Naive B cell (primary cell): Measurements from ENCODE around the gene KCNK17. TPM values are rescaled to one million over a fixed set of nuclear protein-coding genes. Genes with fewer than 3 reads are reported as not detected.

Experiments used
- ATAC-seq, 2 donors: fragments of 150-1000 bp; cut with Tn5 transposase; 2 replicates each; pipeline ENCODE4 v1.10.0; 2021; ENCODE audit warnings: low read depth in 2 of 2, mild to moderate bottlenecking in 2 of 2, moderate library complexity in 2 of 2
- DNase-seq: peaks from one replicate; pipeline ENCODE4 v3.0.0; 2022
- H3K27ac Mint-ChIP-seq, 6 donors: one replicate each; pipeline ENCODE4 v1.8.0; 2020 to 2022; ENCODE audit warnings: mild to moderate bottlenecking in 6 of 6, mixed read lengths in 6 of 6, moderate library complexity in 5 of 6, inconsistent platforms in 2 of 6
- H3K27me3 Mint-ChIP-seq, 3 donors: one replicate each; pipeline ENCODE4 v1.8.0; 2021 to 2022; ENCODE audit warnings: mixed read lengths in 3 of 3, mild to moderate bottlenecking in 1 of 3
- H3K36me3 Mint-ChIP-seq, 2 donors: one replicate each; pipeline ENCODE4 v1.8.0; 2020 to 2022; ENCODE audit warnings: mixed read lengths in 2 of 2, inconsistent platforms in 1 of 2, mild to moderate bottlenecking in 1 of 2
- H3K4me1 Mint-ChIP-seq, 3 donors: one replicate each; pipeline ENCODE4 v1.8.0; 2020 to 2022; ENCODE audit warnings: mixed read lengths in 3 of 3, inconsistent platforms in 1 of 3, mild to moderate bottlenecking in 1 of 3, moderate library complexity in 1 of 3
- H3K4me3 Mint-ChIP-seq, 8 donors: one replicate each; pipeline ENCODE4 v1.8.0; 2020 to 2022; ENCODE audit warnings: mild to moderate bottlenecking in 8 of 8, mixed read lengths in 8 of 8, moderate library complexity in 8 of 8, inconsistent platforms in 2 of 8
- H3K9me3 Mint-ChIP-seq, 7 donors: one replicate each; pipeline ENCODE4 v1.8.0; 2020 to 2022; ENCODE audit warnings: mixed read lengths in 7 of 7, mild to moderate bottlenecking in 5 of 7, inconsistent platforms in 2 of 7, moderate library complexity in 1 of 7
- polyA plus RNA-seq, 6 donors: library from polyadenylated mRNA; unstranded; fragments of 300-500 nt; fragmentation: Illumina TruSeq; gene quantifications; one replicate each; pipeline ENCODE4 v1.2.3, GENCODE V29; 2021; ENCODE audit warnings: low read depth in 6 of 6

KCNK17 gene
- polyA plus RNA-seq, 6 donors from 2014 or later = not detected

DNA sequence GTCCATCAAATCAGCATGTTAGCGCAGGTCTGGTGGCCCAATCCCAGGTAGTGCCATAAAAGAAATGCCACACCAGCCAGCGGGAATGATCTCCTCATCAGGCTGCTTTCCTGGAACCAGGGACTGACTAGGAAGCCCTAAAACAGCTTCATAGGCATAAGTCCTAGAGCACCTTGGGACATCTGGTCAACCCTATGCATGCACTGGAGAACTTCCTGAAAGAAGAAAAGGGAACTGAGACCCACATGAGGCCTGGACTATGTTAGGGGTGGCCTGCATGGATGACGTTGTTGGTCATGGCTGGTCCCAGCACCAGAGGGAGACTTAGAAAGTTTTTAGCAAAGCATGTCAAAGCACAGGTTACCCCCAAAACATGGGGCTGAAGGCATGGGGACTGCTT, 15.8 kb upstream of the KCNK17 start:
- Mint-ChIP-seq H3K27ac (peak overlapping the region in 4 of 6 donors; percentile 7 to 92 (median 46)), H3K9me3 (peaks cover 0 to 3% (median 0%) of the 10 kb centered on the region in 7 donors), H3K27me3 (peaks cover 9 to 38% (median 24%) of the 10 kb centered on the region in 3 donors), H3K4me3 (peak overlapping the region in 3 of 8 donors; percentile 24 to 57 (median 26)), H3K4me1 (peaks cover 14 to 25% (median 20%) of the 10 kb centered on the region in 3 donors), H3K36me3 (peaks cover 0 to 5% of the 10 kb centered on the region in 2 donors)
- ATAC-seq (peak; percentile 69 to 92), DNase-seq (peak; percentile 30)

DNA sequence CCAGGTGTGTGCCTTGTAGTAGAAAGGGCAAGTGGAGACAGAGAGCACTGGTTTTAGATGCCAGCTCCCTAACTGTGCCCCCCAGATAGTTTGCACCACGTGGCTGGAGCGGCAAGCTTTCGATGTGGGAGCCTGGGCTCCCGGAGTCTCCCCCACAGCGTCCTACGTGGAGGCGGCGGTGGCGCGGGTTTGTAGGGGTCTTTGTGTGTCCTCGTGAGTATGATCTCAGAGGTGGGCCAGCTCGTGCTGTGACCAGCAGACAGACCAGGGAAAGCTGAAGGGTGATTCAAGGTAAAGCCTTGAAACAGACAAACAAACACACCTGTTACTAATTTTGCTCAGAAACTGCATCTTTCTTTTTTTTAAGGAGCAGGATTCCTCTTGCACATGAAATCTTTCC, 13.8 kb upstream of the KCNK17 start:
- Mint-ChIP-seq H3K27me3 (peaks cover 14 to 37% (median 23%) of the 10 kb centered on the region in 3 donors), H3K27ac (no peak overlapping the region), H3K36me3 (peaks cover 0 to 6% of the 10 kb centered on the region in 2 donors), H3K4me3 (no peak overlapping the region), H3K4me1 (peaks cover 14 to 20% (median 20%) of the 10 kb centered on the region in 3 donors), H3K9me3 (peaks cover 0 to 3% (median 0%) of the 10 kb centered on the region in 7 donors)
- no peak for ATAC-seq
- no peak for DNase-seq

DNA sequence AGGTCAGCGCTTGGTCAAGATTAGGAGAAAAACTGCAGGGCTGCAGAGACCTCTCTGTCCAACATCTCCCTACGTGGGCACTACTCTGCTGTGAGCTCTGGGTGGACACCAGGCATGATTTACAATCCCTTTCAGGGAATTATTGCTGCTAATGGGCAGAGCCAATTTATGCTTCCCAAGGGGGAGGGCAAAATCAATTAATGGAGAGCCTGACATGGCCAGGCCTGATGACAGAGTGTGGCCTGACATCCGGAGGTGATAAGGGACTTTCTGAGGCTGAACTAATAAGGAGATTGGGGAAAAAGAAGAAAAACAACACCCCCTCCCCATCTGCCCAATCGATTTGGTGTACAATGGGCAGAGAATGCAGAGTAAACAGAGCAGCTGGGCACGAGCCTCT, 13.3 kb upstream of the KCNK17 start:
- Mint-ChIP-seq H3K9me3 (peaks cover 0 to 3% (median 0%) of the 10 kb centered on the region in 7 donors), H3K4me3 (no peak overlapping the region), H3K36me3 (peaks cover 0 to 6% of the 10 kb centered on the region in 2 donors), H3K4me1 (peaks cover 14 to 20% (median 20%) of the 10 kb centered on the region in 3 donors), H3K27me3 (peaks cover 9 to 32% (median 18%) of the 10 kb centered on the region in 3 donors), H3K27ac (peak overlapping the region in 1 of 6 donors; percentile 28)
- DNase-seq (no peak), ATAC-seq (no peak)

DNA sequence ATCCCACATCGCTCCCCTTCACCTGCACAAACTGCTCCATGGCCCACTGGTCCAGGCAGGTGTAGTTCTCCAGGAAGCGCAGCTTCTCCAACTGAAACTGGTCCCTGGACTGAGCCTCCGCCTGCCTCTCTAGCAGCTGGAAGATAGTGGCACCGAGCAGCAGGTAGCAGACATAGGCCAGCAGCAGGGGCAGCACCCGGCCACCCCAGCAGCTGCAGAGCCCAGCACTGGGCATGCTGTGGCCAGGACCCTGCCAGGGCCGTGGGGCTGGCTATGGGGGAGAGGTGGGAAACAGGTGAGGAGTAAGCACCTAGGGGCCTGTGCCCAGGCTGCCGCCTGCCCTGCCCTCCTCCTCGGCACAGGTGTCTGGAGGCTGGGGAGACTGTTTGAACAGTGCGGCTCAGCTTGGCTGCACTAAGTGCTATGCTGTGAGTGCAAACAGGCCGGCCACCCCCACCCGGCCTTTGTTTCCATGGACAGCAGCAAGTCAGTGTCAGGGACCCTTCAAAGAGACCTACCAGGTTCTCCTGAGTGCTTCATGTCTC, 8.2 kb upstream of the KCNK17 start, which contains the start of gene KCNK16:
Gene KCNK16, minus strand, starts transcription at position 397 of the 545 bp plus-strand sequence. Its CDS starts 162 bp downstream, at position 235.
- peaks cover 0 to 6% of the 10 kb centered on the region in 2 donors for H3K36me3 Mint-ChIP-seq
- H3K27ac Mint-ChIP-seq = peak within 1 kb of the TSS in 2 of 6 donors; percentile 32 to 53
- peaks cover 10 to 33% (median 18%) of the 10 kb centered on the region in 3 donors for H3K27me3 Mint-ChIP-seq
- peaks cover 0 to 2% (median 0%) of the 10 kb centered on the region in 7 donors for H3K9me3 Mint-ChIP-seq
- H3K4me3 Mint-ChIP-seq = no peak within 1 kb of the TSS
- no peak for DNase-seq
- H3K4me1 Mint-ChIP-seq = peaks cover 16 to 33% (median 27%) of the 10 kb centered on the region in 3 donors
- no peak for ATAC-seq

DNA sequence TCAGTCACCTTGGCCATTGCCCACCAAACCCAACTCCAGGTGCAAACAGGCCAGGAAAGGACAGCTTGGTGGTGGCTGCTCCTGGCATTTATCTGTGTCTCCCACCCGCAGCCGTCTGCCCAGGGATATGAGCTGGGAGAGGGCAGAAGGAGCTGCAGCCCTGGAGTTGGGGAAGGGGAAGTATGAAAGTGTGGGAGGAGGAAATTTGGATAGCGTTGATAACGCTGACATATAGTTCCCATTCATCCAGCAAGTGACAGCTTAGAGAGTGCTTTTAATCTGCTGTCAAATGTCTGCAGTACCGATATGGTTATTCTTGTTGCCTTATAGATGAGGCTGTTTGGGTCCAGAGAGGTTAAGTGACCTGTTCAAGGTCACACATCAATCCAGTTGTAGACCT, 7.5 kb upstream of the KCNK17 start:
- Mint-ChIP-seq H3K27me3 (peaks cover 15 to 32% (median 16%) of the 10 kb centered on the region in 3 donors), H3K4me1 (peaks cover 16 to 33% (median 27%) of the 10 kb centered on the region in 3 donors), H3K9me3 (peaks cover 0 to 2% (median 0%) of the 10 kb centered on the region in 7 donors), H3K4me3 (no peak overlapping the region), H3K36me3 (peaks cover 0 to 6% of the 10 kb centered on the region in 2 donors), H3K27ac (peak overlapping the region in 1 of 6 donors; percentile 32)
- DNase-seq (no peak), ATAC-seq (no peak)

DNA sequence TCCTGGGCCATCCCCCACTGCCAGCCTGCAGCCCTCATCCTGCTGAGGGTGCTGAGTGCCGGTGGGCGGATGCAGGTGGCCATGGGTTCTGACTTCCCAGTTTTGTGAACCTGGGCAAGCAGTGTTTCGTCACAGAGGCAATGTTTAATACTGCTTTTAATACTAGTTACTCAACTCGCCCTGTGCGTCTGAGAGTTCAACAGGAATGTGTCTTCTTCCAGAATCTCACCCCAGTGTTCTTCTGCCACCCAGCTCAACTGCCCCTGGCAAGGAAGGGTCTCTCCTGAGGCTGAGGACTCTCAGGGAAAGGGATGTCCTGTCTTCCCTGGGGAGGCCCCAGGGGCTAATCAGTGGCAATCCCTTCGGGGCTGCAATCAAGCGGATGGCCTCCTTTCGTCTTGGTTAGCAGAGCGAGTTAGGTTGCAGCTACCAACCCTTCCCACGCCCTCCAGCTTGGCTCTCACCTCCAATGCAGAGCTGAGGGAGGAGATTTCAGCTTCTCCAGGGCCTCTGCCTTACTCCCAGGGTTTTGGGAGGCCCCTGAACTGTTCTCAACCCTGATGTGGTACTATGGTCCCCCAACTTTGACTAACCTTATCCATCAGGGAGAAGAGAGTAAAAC, 6.3 kb upstream of the KCNK17 start:
- Mint-ChIP-seq H3K27me3 (peaks cover 16 to 32% (median 23%) of the 10 kb centered on the region in 3 donors), H3K27ac (peak overlapping the region in 1 of 6 donors; percentile 57), H3K9me3 (peaks cover 0 to 2% (median 0%) of the 10 kb centered on the region in 7 donors), H3K36me3 (peaks cover 0 to 5% of the 10 kb centered on the region in 2 donors), H3K4me3 (peak overlapping the region in 2 of 8 donors; percentile 13 to 55), H3K4me1 (peaks cover 16 to 33% (median 27%) of the 10 kb centered on the region in 3 donors)
- DNase-seq (no peak), ATAC-seq (peak in 1 of 2 donors; percentile 48)

DNA sequence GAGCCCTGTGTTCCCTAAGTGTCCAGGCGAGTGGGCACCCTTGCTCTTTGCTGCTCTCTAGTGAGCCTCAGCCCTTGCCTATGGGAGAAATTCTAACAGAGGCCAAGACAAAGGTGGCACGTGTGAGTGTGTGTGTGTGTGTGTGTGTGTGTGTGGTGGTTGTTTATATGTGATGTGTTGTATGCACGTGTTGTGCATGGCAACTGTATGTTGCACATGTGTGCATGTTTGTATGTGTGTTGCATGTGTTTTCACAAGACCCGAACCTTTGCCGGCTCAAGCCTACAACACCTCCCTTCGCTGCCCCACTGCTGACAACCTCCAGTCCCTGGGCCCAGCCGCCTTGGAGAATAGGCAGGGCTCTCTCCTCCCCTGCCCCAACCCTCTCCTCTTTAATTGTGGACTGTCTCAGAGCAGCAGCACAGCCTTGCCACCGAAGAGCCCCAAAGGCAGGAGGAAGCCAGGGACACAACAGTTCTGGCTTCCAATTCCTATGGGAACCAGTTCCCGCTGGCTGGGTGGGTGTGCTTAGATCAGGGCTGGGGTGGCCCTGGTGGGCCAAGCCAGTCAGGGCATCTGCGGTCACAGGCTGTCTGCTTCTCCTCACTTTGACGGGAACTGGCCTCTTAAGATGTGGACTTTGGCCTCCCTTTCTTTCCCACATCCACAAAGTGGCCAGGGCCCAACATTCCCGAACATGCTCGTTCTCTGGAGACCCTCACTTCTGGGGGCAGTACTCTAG, 5.6 kb upstream of the KCNK17 start:
- Mint-ChIP-seq H3K27ac (peak overlapping the region in 1 of 6 donors; percentile 4), H3K36me3 (no peaks in the 10 kb centered on the region), H3K4me3 (peak overlapping the region in 1 of 8 donors; percentile 61), H3K9me3 (peaks cover 0 to 2% (median 0%) of the 10 kb centered on the region in 7 donors), H3K27me3 (peaks cover 16 to 33% (median 24%) of the 10 kb centered on the region in 3 donors), H3K4me1 (peaks cover 16 to 35% (median 27%) of the 10 kb centered on the region in 3 donors)
- DNase-seq = no peak
- ATAC-seq = no peak

DNA sequence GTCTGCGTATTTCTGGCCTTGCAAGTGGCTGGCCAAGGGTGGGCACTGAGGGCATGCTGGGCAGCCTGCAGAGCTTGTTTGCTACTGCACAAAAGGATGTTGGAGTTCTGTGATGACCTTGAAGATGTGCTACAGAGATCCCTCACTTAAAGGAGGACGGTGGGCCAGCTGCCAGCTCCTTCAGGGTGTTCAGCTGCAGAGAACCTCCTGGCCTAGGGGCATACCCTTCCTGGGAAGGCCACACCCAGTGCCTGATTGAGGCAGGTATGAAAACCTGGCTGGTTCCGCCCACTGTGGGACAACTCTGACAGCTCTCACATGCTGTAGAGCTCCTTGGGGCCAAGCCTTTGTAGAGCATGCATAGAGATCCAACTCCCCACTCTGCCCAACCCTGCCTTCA, 3.0 kb upstream of the KCNK17 start:
- no peak for ATAC-seq
- no peaks in the 10 kb centered on the region for H3K9me3 Mint-ChIP-seq

DNA sequence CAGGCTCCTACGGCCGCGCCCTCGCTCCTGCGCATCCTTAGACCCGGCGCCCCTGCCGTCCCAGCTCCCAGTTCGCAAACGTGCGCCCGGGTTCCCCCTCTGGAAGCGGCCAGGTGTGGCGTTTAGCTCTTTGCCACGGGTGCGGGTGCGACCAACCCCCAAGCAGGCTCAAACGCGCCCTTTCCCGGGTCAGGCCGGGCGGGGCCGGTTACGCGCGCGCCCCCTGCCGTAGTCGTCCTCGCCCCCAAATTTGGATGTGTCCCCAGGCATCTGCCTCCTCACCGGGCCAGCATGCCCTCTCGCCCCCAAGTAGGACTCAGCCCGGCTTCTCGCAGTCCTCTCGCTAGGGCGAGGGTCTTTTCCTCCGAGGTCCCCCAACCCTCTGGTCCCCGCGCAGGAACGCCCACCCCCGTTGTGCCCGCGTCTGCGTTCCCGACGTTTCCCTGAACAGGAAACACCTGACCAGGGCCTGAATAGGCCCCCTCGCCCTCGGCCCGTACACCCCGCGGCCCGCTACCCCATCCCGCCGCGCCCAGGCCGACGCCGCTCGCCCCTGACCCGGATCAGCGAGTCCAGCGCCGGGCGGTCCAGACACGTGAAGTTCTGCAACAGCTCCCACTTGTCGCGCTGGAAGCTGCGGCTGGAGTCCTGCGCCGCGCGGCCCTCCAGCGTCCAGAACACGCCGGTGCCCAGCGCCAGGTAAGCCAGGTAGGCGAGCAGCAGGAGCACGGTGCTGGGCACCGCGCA, 520 bp downstream of the KCNK17 start:
- Mint-ChIP-seq H3K4me1 (peaks cover 8 to 35% (median 18%) of the 10 kb centered on the region in 3 donors), H3K4me3 (peak overlapping the region in 7 of 8 donors; percentile 47 to 82 (median 71)), H3K9me3 (no peaks in the 10 kb centered on the region), H3K36me3 (no peaks in the 10 kb centered on the region), H3K27me3 (peaks cover 28 to 66% (median 49%) of the 10 kb centered on the region in 3 donors), H3K27ac (peak overlapping the region in 1 of 6 donors; percentile 53)
- ATAC-seq = peak in 1 of 2 donors; percentile 27
- DNase-seq = no peak

More for the DNA sequence above, 3.0 kb upstream of the KCNK17 start:
- Mint-ChIP-seq H3K36me3 (no peaks in the 10 kb centered on the region), H3K27ac (no peak overlapping the region), H3K4me1 (peaks cover 20 to 47% (median 39%) of the 10 kb centered on the region in 3 donors), H3K4me3 (no peak overlapping the region), H3K27me3 (peaks cover 11 to 48% (median 35%) of the 10 kb centered on the region in 3 donors)
- no peak for DNase-seq

DNA sequence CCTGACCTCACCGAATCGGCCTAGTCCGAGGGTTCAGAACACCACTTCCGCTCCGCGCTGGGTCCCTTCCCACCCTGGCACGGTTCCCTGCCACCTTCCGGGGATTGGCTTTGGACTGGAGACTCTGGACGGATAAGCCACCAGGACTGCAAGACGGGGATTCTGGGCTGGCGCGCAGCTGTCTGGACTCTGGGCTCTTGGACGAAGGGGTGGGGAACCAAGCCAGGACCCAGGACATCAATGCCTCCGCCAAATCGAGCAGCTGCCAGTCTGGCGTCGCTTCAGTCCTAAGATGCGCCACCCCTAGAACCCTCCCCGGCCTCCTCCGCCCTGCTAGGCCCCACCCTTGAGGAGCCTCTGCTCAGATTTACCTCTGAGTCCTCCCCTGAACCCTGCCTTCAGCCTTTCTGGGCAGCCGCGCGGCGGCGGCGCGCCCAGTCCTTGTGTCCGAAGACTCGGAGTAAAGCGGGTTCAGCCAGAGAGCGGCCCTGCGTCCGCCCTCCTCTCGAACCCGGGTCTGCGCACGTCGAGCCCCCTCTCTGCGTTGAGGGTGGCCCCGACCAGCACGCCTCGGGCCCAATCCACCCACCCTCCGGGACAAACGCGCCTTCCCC, 1.2 kb downstream of the KCNK17 start:
- H3K9me3 Mint-ChIP-seq = no peaks in the 10 kb centered on the region
- no peak for ATAC-seq
- peaks cover 8 to 30% (median 18%) of the 10 kb centered on the region in 3 donors for H3K4me1 Mint-ChIP-seq
- peaks cover 26 to 66% (median 49%) of the 10 kb centered on the region in 3 donors for H3K27me3 Mint-ChIP-seq
- peak overlapping the region in 6 of 8 donors; percentile 47 to 82 (median 68) for H3K4me3 Mint-ChIP-seq
- H3K27ac Mint-ChIP-seq = no peak overlapping the region
- no peaks in the 10 kb centered on the region for H3K36me3 Mint-ChIP-seq
- DNase-seq = no peak

DNA sequence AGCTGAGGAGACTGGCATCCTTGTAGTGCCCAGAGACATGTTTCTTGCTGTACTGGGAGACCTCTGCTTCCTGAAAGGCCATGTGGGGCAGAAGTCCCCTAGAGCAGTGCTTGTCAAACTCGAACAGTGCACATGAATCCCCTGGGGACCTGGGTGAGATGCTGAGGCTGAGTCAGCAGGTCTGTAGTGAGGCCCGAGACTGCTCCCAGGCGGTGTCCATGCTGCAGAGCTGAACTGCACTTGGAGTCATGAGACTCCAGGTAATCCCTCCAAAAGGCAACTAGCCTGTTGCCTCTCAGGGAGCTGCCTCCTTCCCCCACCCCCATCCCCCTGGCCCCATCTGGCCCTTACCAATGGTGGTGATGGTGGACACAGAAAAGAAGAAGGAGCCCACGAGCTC, 3.7 kb downstream of the KCNK17 start:
- ATAC-seq = no peak
- peaks cover 8 to 29% (median 18%) of the 10 kb centered on the region in 3 donors for H3K4me1 Mint-ChIP-seq

DNA sequence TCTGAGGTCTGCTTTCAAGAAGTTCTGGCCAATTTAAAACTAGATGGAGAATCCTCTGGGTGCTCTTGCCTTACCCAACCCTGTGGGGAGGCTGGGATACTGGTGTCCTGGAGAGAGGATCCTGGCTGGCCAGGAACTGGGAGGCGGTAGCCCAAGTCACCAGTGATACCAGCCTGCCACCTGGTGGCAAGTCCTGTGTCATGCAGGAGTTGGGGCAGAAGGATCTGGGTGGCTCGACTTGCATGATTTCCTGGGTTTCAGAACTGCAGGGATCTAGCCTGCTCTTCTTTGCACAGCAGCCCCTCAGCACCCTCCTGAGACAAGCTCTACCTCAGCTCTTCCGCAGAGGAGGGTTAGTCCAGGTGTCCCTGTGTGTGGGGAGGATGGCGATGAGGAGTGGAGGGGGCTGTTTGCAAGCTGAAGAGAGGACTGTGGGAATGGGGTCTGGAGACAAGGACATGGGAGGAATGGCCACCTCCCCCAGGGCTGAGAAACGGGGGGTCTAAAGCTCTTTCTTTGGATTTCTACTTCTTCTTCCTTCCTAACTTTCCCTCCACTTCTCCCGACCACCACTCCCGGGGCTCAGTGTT, 4.2 kb downstream of the KCNK17 start:
- Mint-ChIP-seq H3K36me3 (peaks cover 0 to 5% of the 10 kb centered on the region in 2 donors), H3K27ac (peak overlapping the region in 2 of 6 donors; percentile 31 to 65), H3K9me3 (peaks cover 0 to 5% (median 2%) of the 10 kb centered on the region in 7 donors), H3K4me3 (no peak overlapping the region), H3K27me3 (peaks cover 26 to 64% (median 33%) of the 10 kb centered on the region in 3 donors), H3K4me1 (peaks cover 8 to 29% (median 18%) of the 10 kb centered on the region in 3 donors)
- DNase-seq = peak; percentile 45
- peak; percentile 34 to 52 for ATAC-seq

More for the DNA sequence above, 3.7 kb downstream of the KCNK17 start:
- H3K9me3 Mint-ChIP-seq = no peaks in the 10 kb centered on the region
- H3K27ac Mint-ChIP-seq = peak overlapping the region in 1 of 6 donors; percentile 65
- no peak for DNase-seq
- peaks cover 0 to under 1% of the 10 kb centered on the region in 2 donors for H3K36me3 Mint-ChIP-seq
- peaks cover 26 to 64% (median 37%) of the 10 kb centered on the region in 3 donors for H3K27me3 Mint-ChIP-seq
- no peak overlapping the region for H3K4me3 Mint-ChIP-seq
